HG03432 (cell line): ENCODE data around the gene KLHL5.
"Not testable (repeated sequence)": the region's sequence is repeated elsewhere in the genome, so short reads cannot be mapped to it uniquely, and the experiment has no call there.

Experiments used
- ATAC-seq: cut with Tn5 transposase; IDR thresholded peaks from one replicate; pipeline ENCODE4 v1.9.1; 2021; ENCODE audit warnings: mild to moderate bottlenecking, moderate library complexity; ENCODE audit not compliant: unreplicated experiment

The KLHL5 gene, protein sequence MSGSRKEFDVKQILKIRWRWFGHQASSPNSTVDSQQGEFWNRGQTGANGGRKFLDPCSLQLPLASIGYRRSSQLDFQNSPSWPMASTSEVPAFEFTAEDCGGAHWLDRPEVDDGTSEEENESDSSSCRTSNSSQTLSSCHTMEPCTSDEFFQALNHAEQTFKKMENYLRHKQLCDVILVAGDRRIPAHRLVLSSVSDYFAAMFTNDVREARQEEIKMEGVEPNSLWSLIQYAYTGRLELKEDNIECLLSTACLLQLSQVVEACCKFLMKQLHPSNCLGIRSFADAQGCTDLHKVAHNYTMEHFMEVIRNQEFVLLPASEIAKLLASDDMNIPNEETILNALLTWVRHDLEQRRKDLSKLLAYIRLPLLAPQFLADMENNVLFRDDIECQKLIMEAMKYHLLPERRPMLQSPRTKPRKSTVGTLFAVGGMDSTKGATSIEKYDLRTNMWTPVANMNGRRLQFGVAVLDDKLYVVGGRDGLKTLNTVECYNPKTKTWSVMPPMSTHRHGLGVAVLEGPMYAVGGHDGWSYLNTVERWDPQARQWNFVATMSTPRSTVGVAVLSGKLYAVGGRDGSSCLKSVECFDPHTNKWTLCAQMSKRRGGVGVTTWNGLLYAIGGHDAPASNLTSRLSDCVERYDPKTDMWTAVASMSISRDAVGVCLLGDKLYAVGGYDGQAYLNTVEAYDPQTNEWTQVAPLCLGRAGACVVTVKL

GRCh38 chr4:39062094-39062769 lies at the start of gene KLHL5:
Gene KLHL5, plus strand, starts transcription at chr4:39062232. Its CDS starts 421 bp downstream, at chr4:39062653.
- ATAC-seq, result no peak

- no peak for ATAC-seq
Measured at GRCh38 chr4:39014028-39014427, 48.0 kb upstream of the KLHL5 start.

GRCh38 chr4:39020130-39020529 lies 41.9 kb upstream of the KLHL5 start:
- no peak for ATAC-seq

- no peak for ATAC-seq
Measured at GRCh38 chr4:39021631-39022030, 40.4 kb upstream of the KLHL5 start.

- no peak for ATAC-seq
Measured at GRCh38 chr4:39022241-39022640, 39.8 kb upstream of the KLHL5 start.

DNA sequence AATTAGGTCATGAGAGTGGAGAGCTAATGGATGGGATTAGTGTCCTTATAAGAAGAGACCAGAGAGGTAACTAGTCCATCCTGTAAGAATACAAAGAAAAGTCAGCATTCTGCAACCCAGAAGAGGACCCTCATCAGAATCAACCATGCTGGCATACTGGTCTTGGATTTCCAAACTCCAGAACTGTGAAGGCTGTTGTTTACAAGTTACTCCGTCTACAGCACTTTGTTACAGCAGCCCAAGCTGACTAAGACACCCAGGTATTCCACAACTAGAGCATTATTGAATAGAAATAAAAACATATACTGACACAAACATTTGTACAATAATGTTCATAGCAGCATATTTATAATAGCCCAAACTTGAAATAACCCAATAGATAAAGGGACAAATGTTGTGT lies 39.0 kb upstream of the KLHL5 start:
- no peak for ATAC-seq

DNA sequence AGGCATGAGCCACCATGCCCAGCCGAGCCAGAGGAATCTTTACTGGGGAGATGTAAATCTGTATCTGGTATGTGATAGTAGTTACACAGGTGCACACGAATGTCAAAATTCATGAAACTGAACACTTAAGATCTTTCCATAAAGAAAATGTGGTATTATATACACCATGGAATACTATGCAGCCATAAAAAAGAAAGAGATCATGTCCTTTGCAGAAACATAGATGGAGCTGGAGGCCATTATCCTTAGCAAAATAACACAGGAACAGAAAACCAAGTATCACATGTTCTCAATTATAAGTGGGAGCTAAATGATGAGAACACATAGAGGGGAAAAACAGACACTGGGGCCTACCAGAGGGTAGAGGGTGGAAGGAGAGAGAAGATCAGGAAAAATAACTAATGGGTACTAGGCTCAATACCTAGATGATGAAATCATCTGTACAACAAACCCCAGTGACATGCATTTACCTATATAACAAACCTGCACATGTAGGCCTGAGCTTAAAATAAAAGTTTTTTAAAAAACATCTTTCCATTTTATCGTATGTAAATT lies 37.6 kb upstream of the KLHL5 start:
- no peak for ATAC-seq

DNA sequence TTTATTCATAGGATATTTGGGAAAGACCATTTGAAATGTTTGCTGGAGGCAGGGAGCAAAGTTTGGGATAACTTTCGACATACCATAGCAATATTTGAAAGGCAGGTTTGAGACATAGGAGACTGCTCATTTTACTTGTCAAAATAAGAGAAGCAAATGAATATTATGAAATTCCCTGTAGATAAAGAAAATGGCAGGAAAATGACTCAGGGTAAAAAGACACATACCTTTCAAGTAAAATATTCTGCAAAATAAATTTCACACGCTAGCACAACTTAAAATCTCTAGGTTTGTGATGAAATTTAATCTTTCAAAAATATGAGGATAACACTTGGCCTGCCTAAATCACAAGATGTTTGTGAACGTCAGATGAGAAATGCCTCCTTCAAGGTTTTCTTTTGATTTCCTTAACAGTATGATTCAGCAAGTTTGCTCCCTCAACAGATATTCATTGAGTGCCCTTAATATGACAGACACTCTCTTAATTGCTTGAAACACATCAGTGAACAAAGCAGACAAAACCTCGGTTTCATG lies 36.4 kb upstream of the KLHL5 start:
- ATAC-seq, result no peak

DNA sequence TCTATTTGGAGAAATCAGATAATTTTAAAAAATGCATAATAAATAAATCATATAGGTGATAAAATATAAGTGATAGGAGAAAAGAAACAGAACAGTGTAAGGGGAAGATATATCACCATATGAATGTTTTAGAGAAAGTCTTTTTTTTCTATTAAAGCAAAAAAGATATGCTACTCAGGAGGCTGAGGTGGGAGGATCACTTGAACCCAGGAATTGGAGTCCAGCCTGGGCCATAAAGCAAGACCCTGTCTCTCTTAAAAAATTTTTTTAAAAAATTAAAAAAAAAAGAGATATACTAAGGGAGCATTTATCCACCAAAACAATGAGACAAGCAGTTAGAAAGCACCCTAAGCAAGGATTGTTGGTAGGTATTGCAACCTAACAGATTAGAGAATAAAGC lies 35.9 kb upstream of the KLHL5 start:
- no peak for ATAC-seq

DNA sequence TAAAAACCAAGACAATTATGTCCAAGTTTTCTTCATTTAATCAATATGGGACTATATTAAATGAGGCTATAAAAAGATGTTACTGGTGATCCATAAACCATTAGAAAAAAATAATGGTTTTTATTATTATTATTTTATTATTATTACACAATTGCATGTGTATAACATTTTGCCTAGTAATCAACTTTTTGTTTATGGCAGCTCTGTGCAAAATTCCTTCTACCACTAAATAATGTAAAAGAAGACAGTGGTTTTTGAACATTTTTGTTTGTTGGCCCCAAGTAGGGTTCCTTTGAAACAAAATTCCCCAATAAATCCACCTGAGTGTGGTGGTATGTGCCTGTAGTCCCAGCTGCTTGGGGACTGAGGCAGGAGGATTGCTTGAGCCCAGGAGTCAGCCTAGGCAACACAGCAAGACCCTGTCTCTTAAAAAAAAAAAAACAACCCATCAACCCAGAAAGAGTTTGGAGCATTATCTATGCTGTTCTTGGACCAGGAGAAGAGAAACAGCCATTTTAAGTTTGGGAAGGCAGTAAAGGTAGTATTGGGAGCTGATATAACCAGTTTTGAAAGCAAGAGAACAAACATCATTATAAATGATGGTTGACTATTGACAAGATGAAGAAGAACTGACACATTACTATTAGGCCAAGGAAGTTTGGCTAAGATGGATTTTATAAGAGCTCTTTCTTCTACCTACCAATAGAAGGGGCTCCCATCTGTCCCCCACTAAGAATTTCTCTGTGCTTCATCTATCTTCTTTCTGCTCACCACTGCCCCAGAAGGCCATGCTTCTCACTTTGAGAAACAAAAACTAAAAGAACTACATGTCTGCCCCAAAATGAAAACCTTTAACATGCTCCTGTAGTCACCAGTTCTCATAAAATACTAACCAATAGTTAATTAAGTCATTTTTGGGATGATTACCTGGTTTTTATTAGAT lies 32.0 kb upstream of the KLHL5 start:
- peak; percentile 30 for ATAC-seq

- ATAC-seq, result no peak
Measured at GRCh38 chr4:39030725-39031124, 31.3 kb upstream of the KLHL5 start.

GRCh38 chr4:39031590-39032020 lies 30.4 kb upstream of the KLHL5 start:
- not testable (repeated sequence) for ATAC-seq

DNA sequence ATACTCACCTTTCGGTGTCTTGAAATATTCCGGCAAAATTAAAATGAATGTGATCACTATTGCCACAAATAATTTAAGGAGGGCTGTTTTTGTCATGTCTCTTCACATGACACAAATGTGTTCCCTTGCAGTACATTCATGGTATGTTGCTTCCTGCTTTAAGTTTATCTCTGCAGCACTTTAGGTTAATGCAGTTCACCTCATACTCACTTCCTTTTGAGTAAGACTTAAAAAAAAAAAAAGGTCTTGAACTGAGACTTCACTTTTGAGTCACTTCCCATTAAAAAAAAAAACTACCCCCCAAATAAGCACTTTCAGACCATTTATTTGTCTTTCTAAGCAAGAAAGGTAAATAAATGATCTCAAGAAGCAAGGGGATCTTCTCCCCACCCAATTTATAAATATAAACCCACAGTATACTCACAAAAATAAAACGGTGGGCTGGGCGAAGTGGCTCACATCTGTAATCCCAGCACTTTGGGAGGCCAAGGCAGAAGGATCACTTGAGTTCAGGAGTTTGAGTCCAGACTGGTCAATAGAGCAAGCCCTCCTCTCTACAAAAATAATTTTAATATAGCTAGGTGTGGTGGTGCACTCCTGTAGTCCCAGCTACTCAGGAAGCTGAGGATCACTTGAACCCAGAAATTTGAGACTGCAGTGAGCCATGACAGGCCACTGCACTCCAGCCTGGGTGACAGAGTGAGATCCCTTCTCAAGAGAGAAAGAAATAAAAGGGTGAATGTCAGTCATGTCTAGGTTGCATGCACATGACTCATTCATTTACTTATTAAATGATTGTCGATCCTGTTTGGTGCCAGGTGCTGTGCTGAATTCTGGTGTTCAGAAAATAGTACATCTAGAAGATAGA lies 29.6 kb upstream of the KLHL5 start, which contains the start of gene TMEM156:
Gene TMEM156, minus strand, starts transcription at position 192 of the 868 bp plus-strand sequence. Its CDS starts 96 bp downstream, at position 96.
- peak; percentile 75 for ATAC-seq

DNA sequence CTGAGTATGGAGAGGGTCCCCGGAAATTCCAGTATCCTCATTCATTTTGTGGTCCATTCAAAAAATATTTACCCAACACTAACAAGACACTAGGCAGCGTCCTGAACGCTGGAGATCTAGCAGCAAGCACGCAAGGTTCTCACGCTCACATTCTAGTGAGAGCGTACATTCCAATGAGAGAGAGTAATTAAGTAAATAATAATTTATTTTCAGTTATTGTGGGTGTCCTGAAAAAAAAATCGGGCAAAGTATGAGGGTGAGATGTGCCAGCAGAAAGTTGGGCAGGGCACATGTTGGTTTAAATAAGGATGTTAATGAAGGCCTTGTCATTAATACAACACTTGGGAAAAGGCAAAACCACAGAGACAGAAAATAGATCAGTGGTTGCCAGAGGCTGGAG lies 25.9 kb upstream of the KLHL5 start:
- ATAC-seq, result no peak

GRCh38 chr4:39037491-39037825 lies 24.6 kb upstream of the KLHL5 start:
- no peak for ATAC-seq

DNA sequence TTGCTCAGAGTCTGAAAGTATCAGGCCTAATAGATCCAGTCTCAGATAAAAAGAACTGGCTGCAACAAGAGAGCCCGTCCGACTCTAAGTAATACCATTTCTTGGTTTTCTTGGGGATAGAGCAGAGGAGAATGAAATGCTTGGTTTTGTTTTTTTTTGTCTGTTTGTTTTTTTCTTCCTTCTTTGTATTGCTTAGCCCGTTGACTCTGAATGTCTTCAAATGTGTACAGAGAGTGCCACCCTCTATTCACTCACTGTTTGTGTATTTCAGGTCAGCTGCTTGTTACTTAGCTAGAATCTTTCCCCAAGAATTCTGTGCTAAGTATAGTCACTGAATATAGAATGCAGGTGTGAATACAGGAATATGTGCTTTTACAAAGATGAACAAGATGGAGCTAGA lies 24.1 kb upstream of the KLHL5 start:
- no peak for ATAC-seq

DNA sequence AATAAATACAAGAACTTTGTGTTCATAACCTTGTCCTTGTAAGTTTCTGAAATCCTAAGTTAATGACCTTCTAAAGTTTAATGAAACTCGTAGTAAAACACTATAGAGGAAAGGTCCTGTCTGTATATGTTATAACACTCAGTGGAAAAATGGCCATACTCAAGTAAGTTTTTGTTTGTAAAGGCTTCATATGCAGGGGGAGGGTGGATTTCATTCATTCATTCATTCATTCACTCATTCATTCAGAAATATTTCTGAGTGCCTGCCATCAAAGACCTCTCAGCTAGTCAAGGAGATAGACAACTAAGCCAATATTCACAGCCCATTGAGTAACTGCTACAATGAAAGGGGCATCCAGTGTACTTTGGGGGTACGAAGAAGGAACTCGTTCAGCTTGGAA lies 22.9 kb upstream of the KLHL5 start:
- no peak for ATAC-seq

GRCh38 chr4:39042366-39042765 lies 19.7 kb upstream of the KLHL5 start:
- ATAC-seq, result no peak
